Esophagus squamous epithelium (tissue), 5 donors: ENCODE data around the gene UBXN2A. TPM values are rescaled to one million over a fixed set of nuclear protein-coding genes. Genes with fewer than 3 reads are reported as not detected.
A peak's percentile ranks its signal among the peaks of the same experiment; 100 is the strongest.

Experiments
- DNase-seq: peaks from one replicate; lab custom pipeline; 2025; lab: John Stamatoyannopoulos, UW
- H3K27ac ChIP-seq, 4 donors: fragments of 200-600 bp; sonication (generic); one replicate each; pipeline ENCODE4 v1.5.1; 2016 to 2019; ENCODE audit warnings: mild to moderate bottlenecking in 1 of 4
- H3K27me3 ChIP-seq, 4 donors: fragments of 200-600 bp; sonication (generic); 1 replicate in 3 of 4; 2 replicates in 1 of 4; pipeline versions ENCODE4 v1.5.1 to v1.6.0; 2017 to 2021; ENCODE audit warnings: antibody characterized with exemption in 1 of 4
- H3K36me3 ChIP-seq, 3 donors: fragments of 200-600 bp; sonication (generic); one replicate each; pipeline ENCODE4 v1.5.1; 2016 to 2019
- H3K4me1 ChIP-seq, 3 donors: fragments of 200-600 bp; sonication (generic); one replicate each; pipeline ENCODE4 v1.5.1; 2017 to 2019
- H3K4me3 ChIP-seq, 4 donors: fragments of 200-600 bp; sonication (generic); 1 replicate in 3 of 4; 2 replicates in 1 of 4; pipeline ENCODE4 v1.5.1; 2016 to 2019; ENCODE audit warnings: mild to moderate bottlenecking in 2 of 4, moderate library complexity in 1 of 4
- H3K9me3 ChIP-seq, 3 donors: fragments of 200-600 bp; sonication (generic); one replicate each; pipeline ENCODE4 v1.5.1; 2016 to 2019
- CTCF ChIP-seq, 6 experiments: fragments of 450-650 bp in 4 of 6; fragments of 200-600 bp in 2 of 6; sonication (generic) in 2 of 6; IDR thresholded peaks; one replicate each; pipeline ENCODE4 v1.5.1; 2016 to 2019; ENCODE audit warnings: antibody characterized with exemption in 6 of 6, mild to moderate bottlenecking in 4 of 6, moderate library complexity in 4 of 6
- POLR2A ChIP-seq, 4 donors: fragments of 450-650 bp; IDR thresholded peaks; one replicate each; pipeline ENCODE4 v1.6.1; 2017; ENCODE audit warnings: antibody characterized with exemption in 4 of 4, mild to moderate bottlenecking in 4 of 4, moderate library complexity in 3 of 4
- WGBS, 2 donors: methylation state at CpG; one replicate each; pipeline ENCODE4 v1.1.5; 2018; 5-methylcytosine and 5-hydroxymethylcytosine counted together
- intact Hi-C: fragments of 100-400 bp; cut with DNase I; formaldehyde crosslinking; loops from one replicate; pipeline ENCODE4 v1.15.0; 2022
- total RNA-seq, 4 donors: library from RNA; depleted of rRNA; stranded (reverse); fragments of >200 nt; gene quantifications; one replicate each; pipeline ENCODE4 v1.1.0, GENCODE V29; 2016
- donor health status: DM: yes; HTN: yes; CAD: no.

Gene UBXN2A
- total RNA-seq, 4 donors from 2014 or later = 8.8 to 16.2 (median 10.0) TPM

- no peaks in the 10 kb centered on the region for H3K4me1 ChIP-seq
- intact Hi-C loops = no loop called here
- no peak for DNase-seq
- H3K9me3 ChIP-seq = no peaks in the 10 kb centered on the region
- H3K27me3 ChIP-seq = no peaks in the 10 kb centered on the region
- TF ChIP-seq POLR2A (IDR thresholded peaks at IDR 0.05) (no peak), CTCF (IDR thresholded peaks at IDR 0.05) (peak in 2 of 6 experiments; percentile 7 to 31)
- WGBS, 2 donors = 70 to 84% methylated on average over 6 to 9 of the region's 19 CpGs
- peaks cover 0 to 40% (median 0%) of the 10 kb centered on the region in 3 donors for H3K36me3 ChIP-seq
- H3K4me3 ChIP-seq = no peak overlapping the region
- H3K27ac ChIP-seq = no peak overlapping the region
These were observed 81.1 kb downstream of the UBXN2A start for GRCh38 chr2:24021122-24021998.

- no peaks in the 10 kb centered on the region for H3K4me1 ChIP-seq
- no peaks in the 10 kb centered on the region for H3K9me3 ChIP-seq
- intact Hi-C loops = no loop called here
- H3K27ac ChIP-seq = no peak overlapping the region
- no peak for DNase-seq
- no peak overlapping the region for H3K4me3 ChIP-seq
- H3K36me3 ChIP-seq = peaks cover 0 to 51% (median 0%) of the 10 kb centered on the region in 3 donors
- 95% methylated on average over 8 to 12 of the region's 14 CpGs for WGBS, 2 donors
- TF ChIP-seq POLR2A (IDR thresholded peaks at IDR 0.05) (no peak), CTCF (IDR thresholded peaks at IDR 0.05) (no peak)
- no peaks in the 10 kb centered on the region for H3K27me3 ChIP-seq
These were observed 82.2 kb downstream of the UBXN2A start for GRCh38 chr2:24022324-24022974.

- no peaks in the 10 kb centered on the region for H3K4me1 ChIP-seq
- no peak for TF ChIP-seq POLR2A (IDR thresholded peaks at IDR 0.05)
- H3K4me3 ChIP-seq = no peak overlapping the region
- WGBS, 2 donors = 78 to 88% methylated on average over 6 to 12 of the region's 16 CpGs
- peaks cover 0 to 57% (median 0%) of the 10 kb centered on the region in 3 donors for H3K36me3 ChIP-seq
- no peaks in the 10 kb centered on the region for H3K27me3 ChIP-seq
- no peak for DNase-seq
- no peaks in the 10 kb centered on the region for H3K9me3 ChIP-seq
- intact Hi-C loops = no loop called here
- H3K27ac ChIP-seq = no peak overlapping the region
These were observed 82.8 kb downstream of the UBXN2A start for GRCh38 chr2:24022975-24023575.

- Histone ChIP-seq H3K36me3 (peaks cover 0 to 67% (median 0%) of the 10 kb centered on the region in 3 donors), H3K4me3 (no peak overlapping the region), H3K9me3 (no peaks in the 10 kb centered on the region), H3K27ac (no peak overlapping the region), H3K4me1 (no peaks in the 10 kb centered on the region), H3K27me3 (no peaks in the 10 kb centered on the region)
- no peak for DNase-seq
- TF ChIP-seq POLR2A (IDR thresholded peaks at IDR 0.05) (no peak), CTCF (IDR thresholded peaks at IDR 0.05) (no peak)
- intact Hi-C loops = no loop called here
- WGBS, 2 donors = 70 to 71% methylated on average over 7 to 8 of the region's 12 CpGs
These were observed 83.8 kb downstream of the UBXN2A start for GRCh38 chr2:24024018-24024417.

- WGBS, 2 donors = 83 to 89% methylated on average over 6 to 9 of the region's 17 CpGs
- no peak for DNase-seq
- no peaks in the 10 kb centered on the region for H3K4me1 ChIP-seq
- peaks cover 0 to 78% (median 0%) of the 10 kb centered on the region in 3 donors for H3K36me3 ChIP-seq
- H3K27me3 ChIP-seq = no peaks in the 10 kb centered on the region
- intact Hi-C loops = no loop called here
- H3K27ac ChIP-seq = no peak overlapping the region
- H3K4me3 ChIP-seq = no peak overlapping the region
- no peaks in the 10 kb centered on the region for H3K9me3 ChIP-seq
- TF ChIP-seq CTCF (IDR thresholded peaks at IDR 0.05) (no peak), POLR2A (IDR thresholded peaks at IDR 0.05) (no peak)
These were observed 84.9 kb downstream of the UBXN2A start for GRCh38 chr2:24024996-24025663.
